Measurements from ENCODE around the gene TTC28.
A peak's percentile ranks its signal among the peaks of the same experiment; 100 is the strongest.
"Not testable (repeated sequence)": the region's sequence is repeated elsewhere in the genome, so short reads cannot be mapped to it uniquely, and the experiment has no call there.

The TTC28 gene

DNA sequence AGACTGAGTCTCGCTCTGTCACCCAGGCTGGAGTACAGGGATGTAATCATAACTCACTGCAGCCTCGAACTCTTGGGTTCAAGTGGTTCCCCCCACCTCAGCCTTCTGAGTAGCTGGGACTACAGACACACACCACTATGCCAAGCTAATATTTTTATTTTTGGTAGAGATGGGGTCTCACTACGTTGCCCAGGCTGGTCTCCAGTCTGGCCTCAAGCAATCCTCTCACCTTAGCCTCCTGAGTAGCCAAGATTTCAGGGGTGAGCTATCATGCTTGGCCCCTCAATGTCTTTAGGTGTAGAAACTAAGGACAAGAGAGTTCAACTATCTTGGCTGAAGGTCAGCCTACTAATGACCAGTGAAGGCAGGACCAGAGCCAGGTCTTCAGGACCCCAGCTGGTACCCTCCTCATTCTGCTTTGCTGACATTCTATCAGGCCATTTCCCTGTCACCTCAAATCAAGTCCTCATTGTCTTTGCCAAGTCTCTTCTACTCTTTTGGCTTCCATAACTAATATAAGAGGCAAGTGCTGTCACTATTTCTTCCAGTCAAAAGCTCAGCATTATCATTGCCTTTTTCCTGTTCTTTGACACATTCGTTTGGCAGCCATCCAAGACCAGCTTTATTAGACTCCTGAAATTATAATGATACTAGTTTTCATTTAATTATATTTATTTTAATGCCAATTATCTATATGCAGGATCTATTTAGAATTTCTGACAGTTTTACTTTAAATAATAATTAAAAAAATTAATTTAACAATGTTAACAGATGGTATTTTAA is 496.4 kb downstream of the TTC28 start:
- no peak for DNase-seq (ENCODE audit: low read depth)

DNA sequence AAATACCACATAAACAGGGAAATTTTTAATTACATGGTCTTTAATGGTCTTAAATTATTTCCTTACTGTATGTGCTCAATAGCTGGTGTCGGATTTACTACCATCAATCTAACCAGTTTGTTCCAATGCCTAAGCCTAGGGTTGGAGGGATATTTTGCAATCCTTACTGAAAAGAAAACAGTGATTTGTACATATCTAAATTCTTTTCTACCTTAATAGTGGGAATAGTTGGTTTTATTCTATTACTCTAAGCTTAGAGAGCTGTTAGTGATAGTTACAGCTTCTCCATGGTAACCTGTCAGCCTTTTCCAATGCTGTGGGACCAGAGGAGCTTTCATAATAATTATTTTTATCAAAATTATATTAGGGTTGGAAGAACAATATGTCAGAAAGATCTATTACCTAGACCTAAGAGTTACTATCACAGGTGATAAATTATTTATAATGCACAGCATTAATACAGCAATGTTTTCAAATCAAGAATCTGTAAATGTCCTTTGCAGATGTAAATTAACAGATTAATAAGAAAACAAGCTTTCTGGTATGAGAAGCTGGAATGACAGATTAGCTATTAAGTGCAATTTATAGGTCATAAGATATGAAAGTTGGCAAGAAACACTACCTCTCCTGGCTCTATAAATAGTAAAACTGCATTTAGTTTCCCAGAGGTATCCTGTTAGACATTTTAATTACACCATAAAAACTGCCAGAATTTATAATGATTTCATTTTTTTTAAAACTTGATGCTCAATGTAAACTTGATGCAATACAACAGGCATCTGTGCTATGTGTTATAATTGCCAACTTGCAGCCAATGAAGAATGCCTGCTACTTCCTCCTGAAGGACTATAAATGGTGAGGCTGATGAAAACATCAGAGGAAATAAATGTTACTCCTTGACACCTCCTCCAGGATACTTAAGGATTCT is 498.6 kb downstream of the TTC28 start:
- DNase-seq (ENCODE audit: low read depth), result peak; percentile 17

DNA sequence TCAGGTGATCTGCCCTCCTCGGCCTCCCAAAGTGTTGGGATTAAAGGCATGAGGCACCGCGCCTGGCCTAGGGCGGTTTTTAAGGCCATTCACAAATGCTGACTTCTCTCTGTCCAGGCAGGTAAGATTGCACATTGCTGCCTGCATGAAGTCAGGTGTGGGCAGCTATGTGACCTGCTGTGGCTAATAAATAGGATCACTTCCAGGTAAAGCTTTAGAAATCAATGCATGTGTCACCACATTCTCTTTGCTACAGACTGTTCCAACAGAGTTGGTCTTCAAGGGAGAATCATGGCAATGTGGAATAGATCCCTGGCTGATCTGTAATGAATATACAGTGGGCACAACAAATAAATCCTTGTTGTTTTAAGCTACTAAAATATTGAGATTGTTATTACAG is 500.2 kb downstream of the TTC28 start:
- no peak for DNase-seq (ENCODE audit: low read depth)

DNA sequence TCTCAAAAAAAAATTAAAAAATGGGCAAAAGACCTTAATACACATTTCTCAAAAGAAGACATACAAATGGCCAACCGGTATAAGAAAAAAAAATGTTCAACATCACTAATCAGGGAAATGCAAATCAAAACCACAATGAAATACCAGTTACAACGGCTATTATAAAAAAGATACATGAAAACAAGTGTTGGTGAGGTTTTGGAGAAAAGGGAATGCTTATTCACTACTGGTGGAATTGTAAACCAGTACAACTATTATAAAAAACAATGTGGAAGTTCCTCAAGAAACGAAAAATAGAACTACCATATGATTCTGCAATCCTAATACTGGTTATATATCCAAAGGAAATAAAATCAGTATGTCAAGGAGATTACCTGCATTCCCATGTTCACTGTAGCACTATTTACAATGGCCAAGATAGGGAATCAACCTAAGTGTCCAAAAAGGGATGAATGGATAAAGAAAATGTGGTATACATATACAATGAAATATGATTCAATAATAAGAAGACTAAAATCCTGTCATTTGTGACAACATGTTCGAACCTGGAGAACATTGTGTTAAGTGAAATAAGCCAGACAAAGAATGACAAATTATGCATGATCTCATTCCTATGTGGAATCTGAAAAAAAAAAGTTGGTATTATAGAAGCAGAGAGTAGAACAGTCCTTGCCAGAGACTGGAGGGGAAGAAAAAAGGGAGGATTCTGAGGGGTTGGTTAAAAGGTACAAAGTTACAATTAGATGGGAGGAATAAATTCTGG is 503.7 kb downstream of the TTC28 start:
- DNase-seq (ENCODE audit: low read depth), result no peak

DNA sequence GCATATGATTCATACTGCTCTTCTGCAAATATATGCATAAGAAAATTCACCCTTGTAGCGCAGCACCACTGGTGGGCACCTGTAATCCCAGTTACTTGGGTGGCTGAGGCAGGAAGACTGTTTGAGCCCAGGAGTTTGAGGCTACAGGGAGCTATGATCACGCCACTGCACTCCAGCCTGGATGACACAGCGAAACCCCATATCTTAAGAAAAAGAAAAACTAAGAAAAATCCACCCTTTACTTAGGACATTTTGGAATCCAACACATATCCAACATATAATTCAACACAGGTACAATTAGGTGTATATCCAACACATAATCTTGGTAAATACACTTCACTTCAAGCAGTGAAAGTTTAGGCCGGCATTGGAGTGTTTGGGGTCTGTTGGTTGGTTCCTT is 505.1 kb downstream of the TTC28 start:
- no peak for DNase-seq (ENCODE audit: low read depth)

DNA sequence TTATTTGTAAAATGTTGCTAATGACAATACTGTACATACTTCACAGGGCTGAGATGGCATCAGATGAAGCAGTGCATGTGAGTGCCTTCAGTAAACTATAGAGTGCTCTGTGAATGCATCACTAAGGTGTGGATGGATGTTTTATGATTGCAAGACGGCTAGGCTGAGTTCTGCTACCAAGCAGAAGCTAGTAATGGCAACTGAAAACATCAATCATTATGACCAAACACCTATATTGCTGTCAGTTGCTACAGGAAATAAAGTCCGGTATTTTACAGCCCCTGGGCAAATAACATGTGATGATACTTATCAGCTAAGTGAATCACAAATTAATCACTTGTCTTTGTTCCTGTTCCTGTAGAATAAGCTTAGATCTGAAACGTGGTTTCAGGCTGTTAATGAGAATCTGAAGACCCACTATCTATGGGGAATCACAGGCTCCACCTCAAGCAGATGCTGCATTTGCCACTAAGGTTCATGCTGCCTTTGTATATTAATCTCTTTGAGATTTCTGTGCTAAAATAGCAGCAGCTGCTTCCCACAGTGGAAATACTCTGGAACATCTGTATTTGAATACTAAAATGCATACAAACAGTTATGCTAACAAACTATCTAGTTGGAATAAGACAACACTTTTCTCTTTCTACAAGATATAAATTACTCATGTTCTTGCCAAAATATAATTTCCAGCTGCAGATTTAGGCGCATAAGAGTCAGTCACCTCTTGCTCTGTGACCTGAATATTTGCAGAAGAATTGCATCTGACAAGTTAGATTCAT is 506.6 kb downstream of the TTC28 start:
- no peak for DNase-seq (ENCODE audit: low read depth)

DNA sequence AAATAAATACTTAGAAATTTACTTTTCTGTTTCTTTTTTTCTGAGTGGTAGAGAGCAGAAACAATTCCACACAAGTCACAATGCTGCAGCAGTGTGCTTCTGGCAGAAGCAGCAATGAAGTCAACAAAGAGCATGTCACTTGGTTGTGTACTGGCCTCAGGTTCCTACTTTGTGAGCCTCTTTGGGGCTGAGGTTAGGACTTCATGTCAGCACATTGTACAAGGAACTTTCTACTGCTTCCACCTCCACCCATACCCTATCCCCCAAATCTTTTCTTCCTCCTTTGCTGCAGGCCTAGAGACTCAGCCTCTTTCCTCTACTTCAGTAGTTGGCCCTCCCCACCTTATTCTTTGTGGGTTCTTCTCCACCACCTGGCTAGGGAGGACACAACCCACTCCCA is 507.9 kb downstream of the TTC28 start:
- no peak for DNase-seq (ENCODE audit: low read depth)

DNA sequence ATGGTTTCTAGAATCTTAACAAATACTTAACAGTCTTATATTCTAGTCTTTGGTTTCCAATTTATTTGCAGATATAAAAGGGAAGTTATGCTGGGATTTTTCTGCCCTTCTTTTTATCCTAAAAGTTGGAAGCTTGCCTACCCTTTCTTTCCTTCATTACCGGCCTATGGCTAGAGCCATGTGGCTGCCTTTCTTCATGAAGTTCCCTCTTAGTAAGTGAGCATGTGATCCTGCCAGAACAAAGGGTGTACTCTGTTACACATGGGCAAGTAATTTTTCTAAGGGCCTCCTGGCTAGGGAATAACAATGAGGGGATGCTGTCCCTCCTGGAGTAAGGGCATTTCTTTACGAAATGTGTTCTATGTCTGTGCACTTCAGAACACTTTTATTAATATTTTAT is 508.5 kb downstream of the TTC28 start:
- no peak for DNase-seq (ENCODE audit: low read depth)

DNA sequence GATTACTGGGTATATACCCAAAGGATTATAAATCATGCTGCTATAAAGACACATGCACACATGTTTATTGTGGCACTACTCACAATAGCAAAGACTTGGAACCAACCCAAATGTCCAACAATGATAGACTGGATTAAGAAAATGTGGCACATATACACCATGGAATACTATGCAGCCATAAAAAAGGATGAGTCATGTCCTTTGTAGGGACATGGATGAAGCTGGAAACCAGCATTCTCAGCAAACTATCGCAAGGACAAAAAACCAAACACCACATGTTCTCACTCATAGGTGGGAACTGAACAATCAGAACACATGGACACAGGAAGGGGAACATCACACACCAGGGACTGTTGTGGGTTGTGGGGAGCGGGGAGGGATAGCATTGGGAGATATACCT is 510.3 kb downstream of the TTC28 start:
- DNase-seq (ENCODE audit: low read depth), result not testable (repeated sequence)

DNA sequence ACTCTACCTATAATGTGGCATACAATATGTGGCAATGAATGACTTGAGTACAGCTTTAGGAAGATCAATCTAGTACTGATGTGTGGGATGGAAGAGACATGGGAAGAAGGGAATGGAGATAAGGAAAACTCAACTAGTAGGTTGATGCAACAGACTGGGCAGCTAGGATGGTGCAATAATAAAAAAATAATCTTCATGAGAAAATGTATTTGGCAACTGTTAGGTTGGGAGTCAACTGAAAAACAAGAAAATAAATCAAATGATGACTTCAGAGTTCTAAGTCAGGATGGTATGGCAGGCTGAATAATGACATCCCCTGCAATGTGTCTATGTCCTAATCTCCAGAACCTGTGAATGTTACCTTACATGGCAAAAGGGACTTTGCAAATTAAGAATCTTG is 523.8 kb downstream of the TTC28 start:
- no peak for DNase-seq (ENCODE audit: low read depth)

DNA sequence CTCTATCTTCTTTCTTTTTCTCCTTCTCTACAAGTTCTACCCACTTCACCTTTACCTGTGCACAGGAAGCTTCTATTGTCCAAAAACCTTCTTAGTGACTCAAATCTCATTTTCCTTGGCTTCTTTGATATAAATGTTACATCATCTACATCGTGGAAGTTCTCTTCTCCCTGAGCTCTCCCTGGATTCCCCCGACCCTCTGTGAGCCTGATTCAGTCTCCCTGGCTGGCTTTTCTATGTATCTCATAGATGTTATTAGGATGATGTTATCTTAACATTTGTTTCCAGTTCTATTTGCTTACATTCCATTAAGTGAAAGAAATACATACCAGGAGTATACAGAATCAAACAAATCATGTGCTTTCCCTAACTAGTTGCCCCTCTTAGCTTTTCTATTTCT is 524.8 kb downstream of the TTC28 start:
- DNase-seq (ENCODE audit: low read depth), result no peak

DNA sequence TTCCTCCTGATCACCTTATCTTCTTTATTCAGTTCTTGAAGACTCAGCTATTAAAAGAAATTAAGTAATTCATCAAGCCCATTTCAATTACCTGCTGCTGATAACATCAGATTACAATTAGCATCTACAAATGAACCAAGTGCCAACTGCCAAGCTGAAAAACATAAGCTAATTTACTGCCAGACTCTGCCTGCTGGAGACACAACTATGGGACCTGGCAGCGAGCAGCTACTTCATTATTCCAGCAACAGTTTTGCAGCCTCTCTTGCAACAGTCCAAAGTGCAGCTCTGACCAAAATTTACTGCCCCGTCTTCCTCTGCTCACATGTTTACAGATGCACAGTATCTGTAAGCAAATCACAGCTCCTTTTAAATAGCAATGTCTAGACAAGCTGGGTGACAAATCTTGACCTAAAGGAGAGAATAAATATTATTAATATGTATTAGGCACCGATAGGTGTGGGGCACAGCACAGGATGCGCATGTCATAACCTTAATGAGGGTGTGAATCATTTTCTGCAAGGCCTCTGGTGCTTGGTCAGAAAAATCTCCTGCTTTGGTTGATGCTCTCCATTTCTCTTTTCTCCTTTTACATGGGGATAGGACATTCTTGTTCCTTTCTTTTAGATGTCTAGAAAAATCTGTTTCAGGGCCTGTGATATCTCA is 528.4 kb downstream of the TTC28 start:
- DNase-seq (ENCODE audit: low read depth), result no peak

DNA sequence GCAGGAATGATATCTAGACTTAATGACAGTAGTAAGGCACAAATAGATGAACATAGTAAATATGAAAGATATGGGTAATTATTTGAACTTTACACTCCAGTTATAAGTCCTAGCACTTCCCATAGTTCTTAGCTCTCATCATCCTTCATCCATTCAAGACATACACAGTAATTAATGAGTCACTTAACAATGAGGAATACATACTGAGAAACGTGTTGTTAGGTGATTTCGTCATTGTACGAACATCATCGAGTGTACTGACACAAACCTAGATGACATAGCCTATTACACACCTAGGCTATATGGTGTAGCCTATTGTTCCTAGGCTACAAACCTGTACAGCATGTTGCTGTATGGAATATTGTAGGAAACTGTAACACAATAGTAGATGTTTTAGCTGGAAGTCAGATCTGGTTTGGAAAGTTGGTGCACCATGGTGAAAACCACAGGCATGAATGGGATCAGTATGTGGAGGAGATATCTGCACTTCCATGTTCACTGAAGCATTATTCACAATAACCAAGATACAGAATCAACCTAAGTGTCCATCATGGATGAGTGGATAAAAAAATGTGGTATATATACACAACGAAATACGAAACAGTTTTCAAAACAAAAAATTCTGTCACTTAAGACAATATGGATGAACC is 530.7 kb downstream of the TTC28 start:
- no peak for DNase-seq (ENCODE audit: low read depth)

DNA sequence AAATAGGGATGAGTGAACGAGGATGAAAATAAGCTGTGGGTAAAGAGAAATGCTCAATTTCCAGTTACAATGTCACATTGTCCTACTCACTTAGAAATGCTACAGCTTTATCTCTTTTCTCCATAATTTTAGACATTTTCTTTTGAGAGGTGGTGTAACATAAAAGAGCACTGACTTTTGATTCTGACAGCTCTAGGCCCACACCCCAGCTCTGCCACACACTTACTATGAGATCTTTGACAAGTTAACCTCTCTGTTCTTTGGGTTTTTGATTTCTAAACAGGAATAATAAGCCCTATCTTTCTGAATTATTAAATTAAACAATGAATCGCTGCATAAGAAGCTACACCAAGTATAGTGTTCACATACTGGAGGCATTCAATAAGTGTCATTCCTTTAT is 532.2 kb downstream of the TTC28 start:
- DNase-seq (ENCODE audit: low read depth), result no peak

DNA sequence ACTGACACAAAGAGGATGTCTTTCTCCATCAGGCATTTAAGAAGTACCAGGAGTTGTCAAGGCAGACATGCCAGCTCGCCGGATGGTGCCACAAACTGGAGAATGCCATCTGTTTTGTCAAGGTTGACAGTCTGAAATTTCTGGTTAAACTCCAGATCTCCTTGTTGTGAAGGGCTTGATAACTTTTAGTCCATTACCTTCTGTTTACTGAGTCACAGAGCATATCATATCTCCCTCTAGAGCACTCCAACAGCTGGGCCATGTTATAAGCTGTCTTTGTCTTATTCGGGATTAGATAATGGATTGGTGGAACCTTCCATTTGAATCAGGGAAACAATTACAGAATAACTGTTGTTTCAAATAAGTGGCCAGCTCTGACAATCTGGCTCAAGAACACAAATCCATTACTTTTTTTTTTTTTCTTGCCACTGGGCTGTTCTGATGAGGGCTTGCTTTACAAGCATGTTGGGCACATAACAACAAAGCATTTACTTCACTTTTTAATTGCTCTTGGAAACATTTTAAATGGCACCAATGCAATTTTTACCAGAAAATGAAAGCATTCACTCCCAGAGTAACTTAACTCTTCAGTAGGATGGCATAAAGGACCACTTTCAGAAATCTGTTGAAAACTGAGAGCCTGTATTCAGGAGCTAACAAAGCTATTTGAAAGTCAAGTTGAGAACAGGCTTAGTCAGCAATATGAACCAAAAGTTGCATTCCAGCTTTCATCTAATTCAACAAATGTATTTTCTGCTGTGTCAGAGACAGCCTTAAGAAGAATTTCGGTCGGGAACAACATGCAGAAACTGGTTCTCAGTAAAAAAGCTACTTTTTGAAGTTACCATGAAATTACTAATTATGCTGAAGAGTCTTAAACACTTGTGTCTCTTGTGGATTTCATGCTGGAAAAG is 533.0 kb downstream of the TTC28 start:
- DNase-seq (ENCODE audit: low read depth), result no peak

DNA sequence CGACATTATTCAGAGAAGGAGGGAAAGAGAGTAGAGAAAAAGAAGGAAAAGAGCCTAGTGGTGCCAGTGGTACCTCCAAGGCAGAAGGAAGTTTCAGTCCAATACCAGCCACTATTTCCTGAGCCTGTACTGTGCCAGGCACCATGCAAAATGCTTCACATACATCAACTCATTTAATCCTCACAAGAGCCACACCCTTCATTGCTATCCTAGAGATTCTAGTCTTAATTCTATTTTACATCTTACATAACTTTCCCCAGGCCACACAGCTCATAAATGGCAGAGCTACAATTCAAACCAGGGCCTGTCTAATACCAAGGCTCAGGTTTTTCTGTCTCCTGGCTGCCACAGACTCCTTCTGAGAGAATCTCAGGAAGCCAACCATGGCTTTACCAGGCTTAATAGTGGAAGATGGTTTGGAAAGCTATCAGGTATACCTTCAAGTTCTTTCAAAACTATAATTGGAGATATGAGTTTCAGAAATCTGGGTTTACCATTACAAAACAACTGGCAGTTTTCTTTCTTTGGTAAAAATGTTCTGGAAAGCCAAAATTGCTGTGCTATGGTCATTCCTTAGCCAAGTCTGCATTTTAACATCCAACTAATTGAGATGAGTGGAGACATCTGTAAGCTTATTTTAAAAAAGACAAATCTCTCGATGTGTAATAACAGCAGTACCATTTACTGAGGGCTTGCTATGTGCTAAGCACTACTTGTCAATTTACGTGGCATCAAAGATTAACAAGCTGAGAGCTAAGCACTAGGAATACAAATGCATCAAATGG is 535.5 kb downstream of the TTC28 start:
- peak; percentile 41 for DNase-seq (ENCODE audit: low read depth)

DNA sequence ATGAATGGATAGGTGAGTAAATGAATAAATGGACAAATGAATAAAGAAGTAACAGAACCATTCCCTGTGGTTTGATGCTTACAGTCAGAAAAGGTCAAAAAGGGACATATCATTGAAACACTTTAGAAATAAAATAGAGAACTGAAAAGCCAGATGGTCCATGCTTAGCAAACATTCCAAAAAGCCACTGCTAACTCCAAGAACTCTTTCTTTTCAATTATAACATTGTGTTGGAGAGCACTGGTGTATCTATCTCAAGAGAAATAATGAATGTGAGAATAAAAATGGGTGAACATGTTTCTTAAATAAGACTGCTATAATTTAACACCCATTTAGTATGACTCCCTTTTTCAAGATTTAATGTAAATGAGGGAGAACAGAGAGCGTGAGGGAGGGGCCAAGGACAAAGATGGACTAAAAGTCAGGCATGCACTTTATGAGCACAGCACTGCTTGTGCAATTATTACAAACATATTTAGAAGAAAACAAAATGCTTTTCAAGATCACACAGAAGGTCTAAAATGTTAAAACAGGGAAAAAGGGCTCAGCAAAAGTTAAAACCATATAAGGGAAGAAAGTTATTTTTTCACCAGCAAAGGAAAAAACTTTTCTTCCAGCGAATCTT is 536.3 kb downstream of the TTC28 start:
- no peak for DNase-seq (ENCODE audit: low read depth)

DNA sequence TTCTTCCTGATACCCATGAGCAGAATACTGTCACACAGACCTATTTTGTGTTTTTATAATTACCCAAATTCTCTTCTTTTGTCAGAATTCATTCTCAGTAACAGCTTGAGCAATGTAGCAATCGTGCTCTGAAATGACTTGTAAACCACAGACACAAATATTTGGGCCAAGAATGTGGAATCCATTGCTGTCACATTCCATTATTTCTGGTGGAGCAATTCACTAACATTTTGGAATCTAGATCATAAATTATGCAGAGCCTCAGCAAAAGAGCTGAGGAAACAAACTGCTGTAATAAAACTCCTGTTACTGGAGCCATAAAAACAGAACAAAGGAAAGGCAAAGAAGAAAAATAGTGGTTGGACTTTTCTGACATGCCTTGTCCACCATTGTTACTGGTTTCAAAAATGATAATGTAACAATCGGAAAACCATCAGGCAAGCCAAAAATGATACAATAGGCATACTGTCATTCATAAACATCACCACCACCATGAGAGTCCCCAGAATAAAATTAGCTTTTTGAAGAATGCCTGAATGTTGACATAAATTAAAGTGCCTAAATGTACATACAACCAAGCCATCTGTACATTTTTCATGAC is 537.2 kb downstream of the TTC28 start:
- peak; percentile 91 for DNase-seq (ENCODE audit: low read depth)

All from fibroblast of gingiva (primary cell).